ENCODE results near the gene LRP3. TPM values are rescaled to one million over a fixed set of nuclear protein-coding genes. Genes with fewer than 3 reads are reported as not detected.

The LRP3 gene
- total RNA-seq, 2 donors from 2014 or later: 7.2 to 12.4 TPM

- DNase-seq: no peak
- intact Hi-C loops (cut with DNase I, micrococcal nuclease): no loop called here
- no peak for ATAC-seq
These were observed 33.9 kb downstream of the LRP3 start for GRCh38 chr19:33227870-33228599.

- intact Hi-C loops (cut with DNase I, micrococcal nuclease): no loop called here
- ATAC-seq: no peak
- DNase-seq: no peak
These were observed 35.8 kb downstream of the LRP3 start for GRCh38 chr19:33229962-33230361.

- ATAC-seq (no peak), DNase-seq (no peak)
- intact Hi-C loops (cut with DNase I, micrococcal nuclease): no loop called here
These were observed 37.4 kb downstream of the LRP3 start for GRCh38 chr19:33231511-33231910.

- intact Hi-C loops (cut with DNase I, micrococcal nuclease): no loop called here
- no peak for ATAC-seq
- DNase-seq: no peak
These were observed 38.5 kb downstream of the LRP3 start for GRCh38 chr19:33232656-33233055.

- ATAC-seq (no peak), DNase-seq (no peak)
- intact Hi-C loops (cut with DNase I, micrococcal nuclease): no loop called here
These were observed 39.1 kb downstream of the LRP3 start for GRCh38 chr19:33233056-33233873.

GRCh38 chr19:33234092-33234491 is 40.0 kb downstream of the LRP3 start:
- no peak for ATAC-seq
- intact Hi-C loops (cut with DNase I, micrococcal nuclease): no loop called here

GRCh38 chr19:33234736-33235135 is 40.6 kb downstream of the LRP3 start:
- intact Hi-C loops (cut with DNase I, micrococcal nuclease): no loop called here
- no peak for DNase-seq

More at GRCh38 chr19:33234092-33234491, 40.0 kb downstream of the LRP3 start:
- no peak for DNase-seq

GRCh38 chr19:33235269-33235995 is 41.3 kb downstream of the LRP3 start:
- intact Hi-C loops (cut with DNase I, micrococcal nuclease): no loop called here
- peak; percentile 66 to 90 for DNase-seq
- peak; percentile 83 for ATAC-seq

More at GRCh38 chr19:33234736-33235135, 40.6 kb downstream of the LRP3 start:
- peak; percentile 2 for ATAC-seq

GRCh38 chr19:33235996-33236350 is 41.8 kb downstream of the LRP3 start:
- no peak for DNase-seq
- intact Hi-C loops (cut with DNase I, micrococcal nuclease): no loop called here
- ATAC-seq: no peak

- ATAC-seq (no peak), DNase-seq (no peak)
- intact Hi-C loops (cut with DNase I, micrococcal nuclease): no loop called here
These were observed 42.7 kb downstream of the LRP3 start for GRCh38 chr19:33236696-33237390.

- intact Hi-C loops (cut with DNase I, micrococcal nuclease): no loop called here
- ATAC-seq (no peak), DNase-seq (no peak)
These were observed 44.5 kb downstream of the LRP3 start for GRCh38 chr19:33238481-33239149.

- intact Hi-C loops (cut with DNase I, micrococcal nuclease): no loop called here
- ATAC-seq (no peak), DNase-seq (no peak)
These were observed 45.3 kb downstream of the LRP3 start for GRCh38 chr19:33239223-33239975.

- no peak for ATAC-seq
- intact Hi-C loops (cut with DNase I, micrococcal nuclease): loop anchor here in 1 of 2 donors (5.0 kb wide), 1 partner anchor 167 kb away; no protein-coding TSS in a partner anchor
- no peak for DNase-seq
These were observed 46.1 kb downstream of the LRP3 start for GRCh38 chr19:33240181-33240771.

- intact Hi-C loops (cut with DNase I, micrococcal nuclease): loop anchor here in 1 of 2 donors (5.0 kb wide), 1 partner anchor 166 kb away; no protein-coding TSS in a partner anchor
- DNase-seq: peak in 1 of 2 donors; percentile 39
- ATAC-seq: peak; percentile 76
These were observed 47.0 kb downstream of the LRP3 start for GRCh38 chr19:33241091-33241529.

- intact Hi-C loops (cut with DNase I, micrococcal nuclease): loop anchor here (2.0 to 5.0 kb wide), 2 partner anchors 166 to 167 kb away; no protein-coding TSS in a partner anchor
- DNase-seq (peak in 1 of 2 donors; percentile 57), ATAC-seq (peak; percentile 78)
These were observed 47.5 kb downstream of the LRP3 start for GRCh38 chr19:33241530-33242101.

- intact Hi-C loops (cut with DNase I, micrococcal nuclease): loop anchor here (2.0 to 5.0 kb wide), 2 partner anchors 165 to 167 kb away; no protein-coding TSS in a partner anchor
- DNase-seq: no peak
- no peak for ATAC-seq
These were observed 48.0 kb downstream of the LRP3 start for GRCh38 chr19:33242131-33242530.

GRCh38 chr19:33242911-33243310 is 48.8 kb downstream of the LRP3 start:
- intact Hi-C loops (cut with DNase I, micrococcal nuclease): loop anchor here (2.0 to 5.0 kb wide), 2 partner anchors 164 to 166 kb away; no protein-coding TSS in a partner anchor
- no peak for ATAC-seq

More at GRCh38 chr19:33242911-33243310, 48.8 kb downstream of the LRP3 start:
- no peak for DNase-seq
